Dermis microvascular lymphatic vessel endothelial cell (primary cell): ENCODE measurements around the gene TBR1. TPM values are rescaled to one million over a fixed set of nuclear protein-coding genes. Genes with fewer than 3 reads are reported as not detected.

Source experiments
- DNase-seq, 2 donors: peaks; one replicate each; pipeline versions ENCODE4 v3.0.0 to v3.0.0-alpha.2; 2010; ENCODE audit warnings: low read depth in 2 of 2
- total RNA-seq: library from RNA; depleted of rRNA; stranded (reverse); fragments of >200 nt; gene quantifications from 2 replicates; pipeline ENCODE4 v1.2.1, GENCODE V29; 2014

The TBR1 gene
- total RNA-seq, 1 donor from 2014 or later = under 0.01 TPM

- DNase-seq = peak in 1 of 2 donors; percentile 41
Observed at GRCh38 chr2:161414042-161415033, 1.8 kb upstream of the TBR1 start.

GRCh38 chr2:161415034-161415986 lies 787 bp upstream of the TBR1 start:
- DNase-seq = no peak

GRCh38 chr2:161416708-161417437 lies 776 bp downstream of the TBR1 start:
- DNase-seq = no peak

GRCh38 chr2:161417438-161418274 lies 1.6 kb downstream of the TBR1 start:
- no peak for DNase-seq

GRCh38 chr2:161418275-161418714 lies 2.2 kb downstream of the TBR1 start:
- DNase-seq = no peak

- DNase-seq = no peak
Observed at GRCh38 chr2:161418715-161419637, 2.9 kb downstream of the TBR1 start.

- no peak for DNase-seq
Observed at GRCh38 chr2:161419638-161420190, 3.6 kb downstream of the TBR1 start.

GRCh38 chr2:161420406-161421074 lies 4.4 kb downstream of the TBR1 start:
- DNase-seq = no peak

- no peak for DNase-seq
Observed at GRCh38 chr2:161421686-161422085, 5.6 kb downstream of the TBR1 start.

GRCh38 chr2:161422816-161423403 lies 6.8 kb downstream of the TBR1 start:
- DNase-seq = no peak

- DNase-seq = peak in 1 of 2 donors; percentile 35
Observed at GRCh38 chr2:161423421-161424393, 7.6 kb downstream of the TBR1 start.

- DNase-seq = no peak
Observed at GRCh38 chr2:161424394-161424769, 8.3 kb downstream of the TBR1 start.

- DNase-seq = no peak
Observed at GRCh38 chr2:161424891-161425727, 9.0 kb downstream of the TBR1 start.

- no peak for DNase-seq
Observed at GRCh38 chr2:161425728-161426454, 9.8 kb downstream of the TBR1 start.

GRCh38 chr2:161426455-161426921 lies 10.4 kb downstream of the TBR1 start:
- no peak for DNase-seq
